ENCODE results near the gene RIT2.

GRCh38 chr18:42977982-42978637, 137.4 kb downstream of the RIT2 start:
- TF ChIP-seq CTCF (IDR thresholded peaks at IDR 0.05), result no peak
- TF ChIP-seq POLR2A (IDR thresholded peaks at IDR 0.05), result no peak
